RWPE2 (cell line): ENCODE data around the gene ADORA1.

Experiments
- ATAC-seq: fragments of 200-7000 bp; cut with Tn5 transposase; 3 replicates; pipeline ENCODE4 v1.9.1; 2021; ENCODE audit warnings: low read depth
- DNase-seq: peaks from one replicate; pipeline ENCODE4 v3.0.0-alpha.2; 2020; ENCODE audit warnings: low spot score
- H3K27ac ChIP-seq: fragments of 450-650 bp; 2 replicates; pipeline ENCODE4 v1.5.1; 2017; ENCODE audit warnings: mild to moderate bottlenecking; ENCODE audit not compliant: poor library complexity, severe bottlenecking
- H3K27me3 ChIP-seq: fragments of 250-450 bp; sonication (Bioruptor Pico); 2 replicates; pipeline ENCODE4 v1.5.1; 2021; ENCODE audit warnings: mild to moderate bottlenecking, moderate library complexity; ENCODE audit not compliant: insufficient read depth, poor library complexity, severe bottlenecking
- H3K36me3 ChIP-seq: fragments of 250-450 bp; sonication (Bioruptor Pico); 2 replicates; pipeline ENCODE4 v1.5.1; 2020; ENCODE audit warnings: low read depth, mild to moderate bottlenecking, moderate library complexity
- H3K4me1 ChIP-seq: fragments of 250-450 bp; sonication (Bioruptor Pico); 2 replicates; pipeline ENCODE4 v1.5.1; 2021; ENCODE audit warnings: mild to moderate bottlenecking, moderate library complexity; ENCODE audit not compliant: insufficient read depth, poor library complexity, severe bottlenecking
- H3K4me3 ChIP-seq: fragments of 250-450 bp; sonication (Bioruptor Pico); 2 replicates; pipeline ENCODE4 v1.5.1; 2021; ENCODE audit warnings: mild to moderate bottlenecking, moderate library complexity; ENCODE audit not compliant: severe bottlenecking
- H3K9me3 ChIP-seq: fragments of 250-450 bp; sonication (Bioruptor Pico); 2 replicates; pipeline ENCODE4 v1.5.1; 2021; ENCODE audit warnings: mild to moderate bottlenecking, moderate library complexity; ENCODE audit not compliant: severe bottlenecking
- TF ChIP-seq, protein P1 (sequence below): fragments of 450-650 bp; IDR thresholded peaks from one replicate; pipeline ENCODE4 v1.5.1; 2017; ENCODE audit warnings: mild to moderate bottlenecking, moderate library complexity; ENCODE audit not compliant: poor library complexity, severe bottlenecking

Gene ADORA1

DNA sequence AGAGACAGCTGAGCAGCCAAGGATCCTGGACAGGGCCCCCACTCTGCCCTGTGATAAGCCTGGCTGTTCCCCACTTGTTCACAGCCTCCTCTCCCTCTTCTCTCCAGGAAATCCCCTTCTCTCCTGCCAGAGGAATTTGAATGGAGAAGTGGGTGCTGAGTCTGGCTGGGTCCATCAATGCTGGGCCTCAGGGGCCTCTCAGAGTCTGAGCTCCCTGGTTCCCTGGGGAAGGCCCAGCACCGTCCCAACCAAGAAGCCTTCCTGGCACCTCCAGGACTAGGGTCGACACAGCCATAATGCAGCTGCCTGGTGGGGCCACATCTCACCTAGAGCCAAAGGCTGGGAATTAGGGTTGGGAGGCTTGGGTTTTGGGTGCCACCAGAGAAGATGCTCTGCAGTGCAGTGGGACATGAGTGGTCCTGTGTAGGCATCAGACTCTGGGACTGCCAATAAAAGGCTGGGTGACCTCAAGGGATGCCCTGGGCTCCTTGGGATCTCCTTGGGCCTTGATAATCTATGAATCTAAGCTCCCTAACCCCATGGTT is 45.6 kb downstream of the ADORA1 start:
- no peak overlapping the region for H3K4me3 ChIP-seq
- H3K27ac ChIP-seq = no peak overlapping the region
- H3K27me3 ChIP-seq = no peaks in the 10 kb centered on the region
- TF ChIP-seq, protein P1, sequence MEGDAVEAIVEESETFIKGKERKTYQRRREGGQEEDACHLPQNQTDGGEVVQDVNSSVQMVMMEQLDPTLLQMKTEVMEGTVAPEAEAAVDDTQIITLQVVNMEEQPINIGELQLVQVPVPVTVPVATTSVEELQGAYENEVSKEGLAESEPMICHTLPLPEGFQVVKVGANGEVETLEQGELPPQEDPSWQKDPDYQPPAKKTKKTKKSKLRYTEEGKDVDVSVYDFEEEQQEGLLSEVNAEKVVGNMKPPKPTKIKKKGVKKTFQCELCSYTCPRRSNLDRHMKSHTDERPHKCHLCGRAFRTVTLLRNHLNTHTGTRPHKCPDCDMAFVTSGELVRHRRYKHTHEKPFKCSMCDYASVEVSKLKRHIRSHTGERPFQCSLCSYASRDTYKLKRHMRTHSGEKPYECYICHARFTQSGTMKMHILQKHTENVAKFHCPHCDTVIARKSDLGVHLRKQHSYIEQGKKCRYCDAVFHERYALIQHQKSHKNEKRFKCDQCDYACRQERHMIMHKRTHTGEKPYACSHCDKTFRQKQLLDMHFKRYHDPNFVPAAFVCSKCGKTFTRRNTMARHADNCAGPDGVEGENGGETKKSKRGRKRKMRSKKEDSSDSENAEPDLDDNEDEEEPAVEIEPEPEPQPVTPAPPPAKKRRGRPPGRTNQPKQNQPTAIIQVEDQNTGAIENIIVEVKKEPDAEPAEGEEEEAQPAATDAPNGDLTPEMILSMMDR = no peak
- no peaks in the 10 kb centered on the region for H3K9me3 ChIP-seq
- H3K4me1 ChIP-seq = no peaks in the 10 kb centered on the region
- no peak for DNase-seq
- ATAC-seq = no peak
- no peaks in the 10 kb centered on the region for H3K36me3 ChIP-seq

DNA sequence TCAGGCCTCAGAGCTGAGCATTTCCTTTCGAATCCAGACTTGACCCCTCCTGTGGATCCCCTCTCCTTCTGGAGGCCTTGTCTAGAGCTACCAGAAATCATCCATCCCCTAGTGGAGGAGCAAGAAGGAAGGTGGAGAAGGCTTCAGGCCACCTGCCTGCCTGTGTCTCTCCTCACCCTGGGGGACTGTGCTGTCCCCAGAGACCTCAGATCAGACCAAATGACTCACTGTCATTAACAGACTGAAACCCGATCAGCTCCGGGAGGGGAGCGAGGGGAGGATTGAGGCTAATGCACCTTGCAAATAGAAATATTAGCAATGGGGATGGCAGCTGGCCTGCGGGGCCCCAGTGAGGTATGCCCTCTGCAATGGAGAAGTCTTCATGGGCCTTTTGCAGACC is 46.0 kb downstream of the ADORA1 start:
- H3K4me1 ChIP-seq = no peaks in the 10 kb centered on the region
- H3K27ac ChIP-seq = no peak overlapping the region
- DNase-seq (no peak), ATAC-seq (no peak)
- no peaks in the 10 kb centered on the region for H3K36me3 ChIP-seq
- no peaks in the 10 kb centered on the region for H3K9me3 ChIP-seq
- TF ChIP-seq, protein P1 = no peak
- no peak overlapping the region for H3K4me3 ChIP-seq
- H3K27me3 ChIP-seq = no peaks in the 10 kb centered on the region

DNA sequence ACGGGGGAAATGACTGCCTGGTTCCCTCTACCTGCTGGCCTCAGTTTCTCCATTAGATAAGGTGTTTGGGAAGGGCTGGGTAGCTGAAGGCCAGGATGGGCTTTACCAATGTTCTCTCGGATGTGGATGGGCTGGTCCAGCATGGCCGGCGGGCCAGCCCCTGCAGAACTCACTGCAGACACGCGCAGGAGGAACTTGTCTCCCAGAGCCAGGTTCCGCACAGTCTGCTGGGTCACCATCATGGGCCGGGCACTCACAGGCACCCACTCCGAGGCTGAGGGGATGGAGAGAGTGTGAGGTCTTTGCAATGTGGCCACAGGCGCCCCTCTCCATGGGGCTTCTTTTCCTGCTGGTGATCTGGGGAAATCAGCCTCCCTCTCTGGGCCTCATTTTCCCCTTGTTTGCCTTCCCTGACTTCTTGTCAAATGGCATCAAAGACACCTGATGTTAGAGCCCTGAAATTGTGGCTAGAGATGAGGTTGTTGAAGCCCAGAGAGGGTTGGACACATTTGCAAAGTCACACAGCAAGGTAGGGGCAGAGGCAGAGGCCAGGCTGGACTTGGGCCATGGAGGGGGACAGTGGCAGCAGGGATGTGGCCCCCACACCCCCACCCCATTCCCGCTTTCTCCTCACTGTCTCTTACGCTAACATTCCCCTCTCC is 46.9 kb downstream of the ADORA1 start:
- DNase-seq = no peak
- ATAC-seq = no peak
- Histone ChIP-seq H3K4me3 (no peak overlapping the region), H3K9me3 (no peaks in the 10 kb centered on the region), H3K4me1 (no peaks in the 10 kb centered on the region), H3K27ac (no peak overlapping the region), H3K27me3 (no peaks in the 10 kb centered on the region), H3K36me3 (no peaks in the 10 kb centered on the region)
- TF ChIP-seq, protein P1 = no peak

DNA sequence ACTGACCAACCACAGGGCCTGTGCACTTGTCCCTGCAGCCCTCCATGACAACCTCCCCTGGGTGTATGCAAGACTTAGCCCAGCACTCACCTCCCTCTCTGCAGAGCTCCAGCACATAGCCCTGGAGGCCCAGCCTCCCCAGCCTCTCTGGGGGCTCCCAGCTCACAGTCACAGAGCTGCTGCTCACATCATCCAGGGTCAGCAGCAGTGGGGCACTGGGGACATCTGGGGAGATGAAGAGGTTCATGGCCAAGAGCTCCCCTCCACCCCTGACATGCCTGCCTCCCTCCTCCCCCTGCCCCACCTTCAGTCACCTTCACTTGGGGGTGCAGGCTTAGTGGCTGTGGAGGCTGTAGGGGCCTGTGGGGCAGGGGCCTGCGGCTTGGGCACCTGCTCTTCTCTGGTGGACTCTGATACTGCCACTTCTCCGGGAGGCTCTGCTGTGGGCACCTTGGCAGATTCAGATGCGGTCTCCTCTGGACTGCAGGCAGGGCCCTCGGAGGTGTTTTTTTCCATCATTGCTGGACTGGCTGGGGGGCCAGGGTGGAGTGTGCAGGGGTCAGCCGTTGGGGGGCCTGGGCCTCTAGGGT is 47.8 kb downstream of the ADORA1 start, which contains the start of gene MYBPH:
Gene MYBPH (minus strand): TSS at position 590 of the 590 bp plus-strand sequence. CDS start 71 bp downstream, at position 519.
- Histone ChIP-seq H3K27me3 (no peaks in the 10 kb centered on the region), H3K4me3 (no peak within 1 kb of the TSS), H3K36me3 (no peaks in the 10 kb centered on the region), H3K27ac (no peak within 1 kb of the TSS), H3K4me1 (no peaks in the 10 kb centered on the region), H3K9me3 (no peaks in the 10 kb centered on the region)
- TF ChIP-seq, protein P1 = no peak
- DNase-seq (no peak), ATAC-seq (no peak)

DNA sequence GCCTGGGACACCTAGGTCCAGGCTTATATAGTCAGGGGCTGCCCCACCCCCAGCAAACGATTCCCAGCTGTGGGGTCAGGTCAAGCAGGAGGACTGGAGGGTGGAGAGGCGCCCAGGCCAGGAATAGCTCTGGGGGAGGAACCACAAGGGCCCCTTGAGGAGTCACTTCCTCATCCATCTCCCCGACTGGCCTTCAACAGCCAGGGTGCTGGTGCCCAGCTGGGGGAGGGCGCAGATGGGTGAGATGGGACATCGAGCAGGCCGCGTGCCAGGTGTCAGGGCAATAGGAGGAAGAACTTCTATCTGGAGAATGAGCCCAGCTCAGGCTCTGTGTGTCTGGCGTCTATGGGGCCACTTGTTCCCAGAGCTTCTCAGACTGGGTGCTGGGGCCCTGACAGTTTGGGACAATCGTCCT is 48.3 kb downstream of the ADORA1 start:
- Histone ChIP-seq H3K4me3 (no peak overlapping the region), H3K27me3 (no peaks in the 10 kb centered on the region), H3K27ac (no peak overlapping the region), H3K4me1 (no peaks in the 10 kb centered on the region), H3K9me3 (no peaks in the 10 kb centered on the region), H3K36me3 (no peaks in the 10 kb centered on the region)
- TF ChIP-seq, protein P1 = no peak
- ATAC-seq (no peak), DNase-seq (no peak)
